ENCODE results near the gene LINGO1.

DNA sequence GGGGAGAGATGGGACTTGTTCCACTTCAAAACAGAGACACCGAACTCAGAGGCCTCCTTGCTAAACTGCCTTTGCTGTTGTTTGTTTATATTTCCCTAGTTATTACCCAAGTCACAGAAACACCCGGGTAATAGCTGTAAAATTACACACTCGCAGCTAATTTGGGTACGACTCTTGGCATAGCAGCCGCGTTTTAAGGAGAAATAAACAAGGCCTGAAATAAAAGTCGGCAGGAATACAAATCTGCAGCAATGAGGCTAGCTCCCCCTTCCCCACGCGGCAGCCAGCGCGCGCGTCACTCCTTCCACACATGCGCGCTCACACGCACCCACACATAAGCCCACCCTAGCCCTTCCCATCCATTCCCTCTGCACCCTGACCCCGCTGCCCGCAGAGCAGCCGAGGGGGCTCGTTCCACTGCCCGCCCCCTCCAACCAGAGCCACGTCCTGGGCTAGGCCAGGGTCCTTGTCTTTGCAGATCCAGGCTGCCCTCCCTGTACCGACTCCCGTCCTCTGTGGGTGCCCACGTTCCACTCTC is 67.3 kb downstream of the LINGO1 start:
- TF ChIP-seq GATA3 (IDR thresholded peaks at IDR 0.05; ENCODE audit: low read depth, low read length) = no peak
- TF ChIP-seq GATA2 (IDR thresholded peaks at IDR 0.05; ENCODE audit: low read depth, low read length) = no peak

Data from SH-SY5Y (cell line).